GM19023 (cell line): ENCODE data around the gene MED7.

ENCODE experiments used
- ATAC-seq: cut with Tn5 transposase; IDR thresholded peaks from one replicate; pipeline ENCODE4 v1.9.1; 2021; ENCODE audit warnings: mild to moderate bottlenecking, moderate library complexity; ENCODE audit not compliant: unreplicated experiment

MED7 gene

DNA sequence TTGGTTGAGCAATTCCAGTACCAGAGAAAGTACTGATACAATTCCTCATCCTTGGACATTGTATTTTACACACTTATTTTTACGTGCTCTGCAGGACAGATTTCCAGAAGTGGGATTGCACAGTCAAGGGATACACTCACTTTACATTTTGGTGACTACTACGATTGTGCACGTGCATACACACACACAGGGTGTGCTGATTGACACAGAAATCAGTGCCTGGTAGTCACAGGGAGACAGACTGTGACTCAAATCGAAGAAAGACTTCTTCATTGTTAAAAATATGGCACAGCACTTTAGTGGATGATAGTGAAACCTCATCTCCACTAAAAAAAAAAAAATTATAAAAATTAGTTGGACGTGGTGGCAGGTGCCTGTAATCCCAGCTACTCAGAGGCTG is 21.9 kb upstream of the MED7 start:
- ATAC-seq = no peak

DNA sequence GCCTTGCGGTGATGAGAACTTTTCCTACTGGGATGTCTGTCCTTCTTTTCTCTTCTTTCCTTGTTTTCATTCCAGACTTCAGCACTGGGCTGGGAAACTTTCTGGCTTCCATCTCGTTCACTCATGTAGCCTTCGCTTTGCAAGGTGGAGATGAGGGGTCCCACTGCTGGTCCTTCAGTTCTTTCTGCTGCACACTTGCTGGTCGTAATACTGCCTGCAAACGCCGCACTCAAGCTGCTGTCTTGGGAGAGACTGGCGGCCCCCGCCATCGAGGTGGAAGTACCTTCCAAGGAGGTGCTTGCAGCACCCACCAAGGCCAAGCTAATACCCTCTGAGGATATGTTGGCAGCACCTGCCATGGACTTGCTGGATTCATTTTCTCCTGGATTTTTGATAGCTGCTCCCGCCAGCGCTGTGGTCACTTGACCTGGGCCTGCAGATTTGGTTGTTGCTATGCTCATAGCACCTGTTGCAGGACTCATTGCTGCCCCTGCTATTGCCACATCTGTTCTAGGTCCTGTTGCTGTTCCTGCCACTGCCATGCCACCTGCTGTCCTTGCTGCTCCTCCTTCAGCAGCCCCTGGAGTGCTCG is 20.4 kb upstream of the MED7 start:
- ATAC-seq = no peak

DNA sequence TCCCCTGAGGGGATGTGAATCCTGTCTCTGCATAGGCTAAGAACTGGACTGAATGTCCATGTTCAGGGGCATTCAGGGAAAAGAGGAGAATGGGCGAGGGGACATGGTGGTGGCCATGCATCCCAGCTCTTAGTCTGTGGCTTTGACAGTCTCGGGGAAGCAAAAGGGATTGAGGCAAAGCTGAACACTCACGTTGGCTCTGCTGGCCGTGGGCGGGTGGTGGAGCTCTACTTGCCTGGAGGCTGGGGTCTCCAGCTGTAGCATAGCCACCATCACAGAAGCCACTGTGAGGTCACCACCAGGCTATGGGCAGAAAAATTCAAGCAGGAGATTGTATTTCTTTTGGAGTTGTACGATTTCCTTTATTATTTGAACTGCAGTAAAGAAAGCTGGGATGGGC is 19.3 kb upstream of the MED7 start:
- no peak for ATAC-seq

DNA sequence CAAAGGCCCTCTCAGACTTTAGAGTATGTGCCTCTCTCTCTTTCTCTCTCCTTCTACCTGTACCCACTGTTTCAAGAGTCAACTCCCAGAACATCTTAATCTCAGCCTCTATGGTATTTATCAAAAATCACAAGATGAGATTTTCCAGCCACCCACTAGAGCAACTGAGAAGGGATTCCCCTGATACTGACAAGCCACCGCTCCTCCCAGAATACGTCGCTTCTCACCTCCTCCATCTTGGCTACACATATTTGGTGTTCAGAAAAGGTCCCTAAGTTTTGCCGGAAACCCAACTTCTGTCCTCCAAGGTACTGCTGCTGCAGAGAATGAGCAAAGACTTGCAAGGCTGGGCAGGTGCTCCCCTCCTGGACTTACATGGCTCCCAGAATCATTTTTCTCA is 17.3 kb upstream of the MED7 start:
- no peak for ATAC-seq

DNA sequence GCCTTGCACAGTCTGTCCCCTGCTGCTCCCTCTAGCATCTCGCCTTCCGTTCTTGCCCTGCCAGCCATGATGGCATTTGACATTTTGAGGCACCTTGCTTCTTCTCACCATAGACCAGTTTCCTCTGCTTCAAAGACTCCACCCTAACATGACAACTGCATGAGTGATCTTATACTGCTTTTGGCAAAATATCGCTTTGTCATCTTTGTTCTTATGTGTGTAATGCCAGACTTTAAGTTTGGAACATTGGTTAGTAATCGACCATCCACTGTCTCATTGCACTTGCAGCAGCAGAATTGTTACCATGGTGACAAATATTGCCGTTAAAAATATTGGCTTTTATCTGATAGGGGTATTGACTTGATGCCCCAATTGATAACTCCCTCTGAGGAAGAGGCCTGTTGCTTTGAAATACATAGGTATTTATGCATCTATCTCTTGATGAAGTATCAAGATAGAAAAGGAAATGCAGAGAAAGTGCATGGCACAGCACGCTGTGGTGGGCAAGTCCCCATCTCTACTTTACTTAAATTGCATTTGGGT is 16.6 kb upstream of the MED7 start:
- ATAC-seq = no peak

DNA sequence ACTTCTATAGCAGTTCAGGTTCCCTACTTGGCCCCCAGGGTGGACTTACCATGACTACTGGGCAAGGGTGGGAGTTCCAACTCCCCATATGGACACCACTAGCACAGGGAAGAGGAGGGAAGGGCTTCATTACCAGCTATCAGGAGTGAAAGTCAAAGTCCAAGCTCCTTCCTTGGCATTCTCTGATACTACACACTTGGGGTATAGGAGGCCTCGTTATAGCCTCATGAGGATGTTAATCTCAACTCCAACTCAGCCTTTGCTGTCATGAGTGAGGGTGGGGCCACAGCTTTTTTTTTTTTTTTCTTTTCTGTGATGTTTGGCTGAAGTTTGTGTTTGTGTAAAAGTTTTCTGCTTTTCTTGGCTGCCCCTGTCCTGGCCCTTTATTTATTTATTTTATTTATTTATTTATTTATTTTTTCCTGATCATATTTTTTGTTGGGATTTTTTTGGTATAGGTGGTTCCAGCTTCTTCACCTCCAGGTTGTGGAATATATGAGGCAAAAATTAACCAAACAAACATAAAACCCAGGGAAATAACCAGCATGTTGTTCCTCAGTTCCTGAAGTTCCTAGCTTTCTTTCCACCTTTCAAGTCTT is 14.7 kb upstream of the MED7 start:
- no peak for ATAC-seq

DNA sequence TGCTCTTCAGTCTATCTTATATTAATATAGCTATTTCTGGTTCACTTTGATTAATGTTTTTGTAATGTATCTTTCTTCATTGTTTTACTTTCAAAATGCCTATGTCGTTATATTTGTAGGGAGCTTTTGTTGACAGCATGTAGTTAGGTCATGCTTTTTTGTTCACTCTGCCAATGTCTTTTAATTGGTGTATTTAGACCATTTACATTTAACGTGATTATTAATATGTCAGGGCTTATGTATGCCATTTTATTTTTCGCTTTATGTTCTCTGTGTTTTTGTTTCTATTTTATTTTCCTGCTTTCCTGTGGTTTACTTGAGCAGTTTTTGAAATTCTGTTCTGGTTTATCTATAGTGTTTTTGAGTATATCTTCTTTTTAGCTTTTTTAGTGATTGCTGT is 12.6 kb upstream of the MED7 start:
- no peak for ATAC-seq

DNA sequence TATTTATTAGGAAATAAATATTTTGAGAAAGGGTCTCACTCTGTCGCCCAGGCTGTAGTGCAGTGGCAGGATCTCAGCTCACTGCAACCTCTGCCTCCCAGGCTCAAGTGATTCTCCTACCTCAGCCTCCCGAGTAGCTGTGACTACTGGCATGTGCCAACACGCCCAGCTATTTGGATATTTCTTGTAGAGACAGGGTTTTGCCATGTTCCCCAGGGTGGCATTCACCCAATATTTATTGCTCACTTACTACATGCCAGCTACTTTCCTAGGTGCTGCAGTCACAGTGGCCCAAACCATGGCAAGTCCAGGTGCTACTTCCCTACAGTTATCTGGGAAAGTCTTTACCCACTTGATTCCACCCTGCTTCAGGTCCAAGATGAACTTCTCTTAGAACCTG is 8.3 kb upstream of the MED7 start:
- no peak for ATAC-seq

DNA sequence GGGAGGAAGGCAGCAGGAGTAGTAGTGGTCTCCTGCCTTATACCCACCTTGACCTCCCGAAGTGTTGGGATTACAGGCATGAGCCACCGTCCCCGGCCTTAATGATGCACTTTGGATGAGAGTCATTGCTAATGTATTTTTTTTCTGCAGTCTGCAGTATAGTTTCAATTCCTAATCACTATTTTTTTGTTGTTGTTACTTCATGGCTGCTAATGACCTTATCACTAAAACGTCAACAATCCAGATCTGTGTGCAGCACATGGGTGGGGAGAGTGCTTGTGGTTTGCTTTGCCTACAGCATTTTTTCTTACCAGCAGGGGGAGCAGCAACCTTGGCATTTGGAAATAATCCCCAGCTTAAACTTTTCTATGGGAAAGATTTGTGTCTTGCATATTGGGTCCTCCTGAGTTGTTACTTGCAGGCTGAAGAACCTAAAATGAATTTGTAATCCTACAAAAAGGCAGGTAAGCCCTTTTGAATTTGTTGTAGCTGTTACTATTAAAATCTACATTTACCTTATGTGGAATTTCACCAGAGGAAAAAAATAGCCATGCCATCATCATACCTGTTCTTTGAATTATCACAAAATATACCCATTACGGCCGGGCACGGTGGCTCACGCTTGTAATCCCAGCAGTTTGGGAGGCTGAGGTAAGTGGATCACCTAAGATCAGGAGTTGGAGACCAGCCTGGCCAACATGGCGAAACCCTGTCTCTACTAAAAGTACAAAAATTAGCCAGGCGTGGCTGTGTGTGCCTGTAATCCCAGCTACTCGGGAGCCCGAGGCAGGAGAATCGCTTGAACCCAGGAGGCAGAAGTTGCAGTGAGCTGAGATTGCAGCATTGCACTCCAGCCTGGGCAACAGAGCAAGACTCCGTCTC is 6.3 kb upstream of the MED7 start:
- ATAC-seq = peak; percentile 64

DNA sequence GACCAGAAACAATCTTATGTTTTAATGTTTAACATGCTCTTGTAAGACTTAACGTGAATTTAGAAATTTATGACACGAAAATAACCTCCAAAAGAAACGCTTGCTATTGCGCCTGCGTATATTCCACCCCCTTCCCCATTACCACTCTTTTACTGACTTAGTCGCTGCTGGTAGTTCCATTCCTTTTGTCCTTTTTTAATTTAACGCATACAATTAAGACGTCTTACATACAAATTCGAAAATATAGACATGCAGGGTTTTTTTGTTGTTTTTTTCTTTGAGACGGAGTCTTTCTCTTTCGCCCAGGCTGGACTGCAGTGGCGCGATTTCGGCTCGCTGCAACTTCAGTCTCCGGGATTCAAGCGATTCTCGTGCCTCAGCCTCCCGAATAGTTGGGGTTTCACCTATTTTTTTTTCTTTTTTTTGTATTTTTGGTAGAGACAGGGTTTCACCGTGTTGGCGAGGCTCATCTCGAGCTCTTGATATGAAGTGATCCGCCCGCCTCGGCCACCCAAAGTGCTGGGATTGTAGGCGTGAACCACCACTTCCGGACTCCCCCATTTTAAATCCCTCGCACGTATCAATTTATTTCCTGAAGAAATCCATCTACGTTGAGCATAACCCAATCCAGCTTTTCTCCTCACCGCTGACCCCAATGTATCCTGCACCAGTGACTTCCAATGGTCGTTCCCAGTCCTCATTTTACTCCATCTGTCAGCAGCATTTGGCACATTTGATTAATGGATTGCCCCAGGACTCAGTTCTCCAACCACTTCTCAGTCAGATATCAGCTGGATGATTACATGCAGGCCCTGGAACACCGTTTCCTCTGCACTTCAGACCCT is 684 bp upstream of the MED7 start:
- peak; percentile 32 for ATAC-seq

DNA sequence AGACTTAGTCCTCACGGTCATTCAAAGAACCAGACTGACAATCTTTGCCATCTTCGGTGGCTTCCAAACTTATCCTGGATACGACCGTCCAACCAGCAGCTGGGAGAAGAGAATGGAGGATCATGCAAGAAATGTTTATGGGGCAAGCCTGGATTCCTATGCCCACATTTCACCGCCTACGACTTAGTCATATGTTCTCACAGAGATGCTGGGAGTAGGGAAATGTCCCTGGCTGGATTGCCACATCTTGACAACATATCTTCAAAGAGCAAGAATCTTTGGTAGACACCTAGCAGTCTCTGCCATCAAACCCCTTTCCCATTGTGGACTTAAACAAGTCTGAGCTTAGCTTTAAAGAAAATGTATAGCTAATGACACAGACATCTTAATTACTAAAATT is 5.0 kb downstream of the MED7 start:
- no peak for ATAC-seq

DNA sequence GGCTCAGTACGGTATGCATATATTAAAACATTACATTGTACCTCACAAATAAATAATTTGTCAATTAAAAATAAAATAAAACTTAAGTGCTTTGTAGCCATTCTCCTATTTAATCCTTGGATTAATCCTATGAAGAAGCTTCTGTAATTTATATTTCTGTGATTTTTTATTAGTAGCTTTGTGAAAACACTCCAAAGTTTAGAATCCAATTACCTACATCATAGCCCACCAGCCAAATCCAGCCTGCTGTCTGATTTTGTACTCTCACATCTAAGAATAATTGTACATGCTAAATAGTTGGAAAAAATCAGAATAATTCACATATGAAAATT is 10.4 kb downstream of the MED7 start:
- no peak for ATAC-seq

DNA sequence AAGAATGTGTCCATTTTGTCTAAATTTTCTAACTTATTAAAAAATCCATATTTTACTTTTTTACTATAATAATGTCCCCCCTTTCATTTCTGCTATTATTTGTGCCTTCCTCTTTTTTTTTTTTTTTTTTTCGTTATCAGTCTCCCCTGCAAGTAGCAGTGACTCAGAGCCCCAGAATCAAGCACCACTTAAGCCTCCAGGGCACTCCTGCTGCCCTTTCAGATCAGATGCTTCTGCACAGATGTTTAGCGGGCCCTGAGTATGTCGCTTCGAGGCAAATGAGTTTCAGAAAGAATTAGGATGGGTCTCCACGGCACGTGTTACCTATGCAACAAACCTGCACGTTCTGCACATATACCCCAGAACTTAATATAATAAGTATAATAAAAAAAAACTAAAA is 11.7 kb downstream of the MED7 start:
- no peak for ATAC-seq

DNA sequence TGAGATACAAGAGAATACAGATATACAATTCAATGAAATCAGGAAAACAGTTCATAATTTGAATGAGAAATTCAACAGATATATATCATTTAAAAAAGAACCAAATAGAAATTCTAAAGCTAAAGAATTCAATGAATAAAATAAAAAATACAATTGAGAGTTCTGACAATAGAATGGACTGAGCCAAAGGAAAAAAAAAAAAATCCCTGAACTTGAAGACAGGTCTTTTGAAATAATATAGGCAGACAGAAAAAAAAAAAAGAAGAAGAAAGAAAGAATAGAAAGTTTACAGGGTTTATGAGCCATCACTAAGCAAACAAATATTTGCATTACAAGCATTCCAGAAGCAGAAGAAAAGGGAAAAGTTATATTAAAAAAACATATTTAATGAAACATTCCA is 21.0 kb downstream of the MED7 start:
- ATAC-seq = no peak

DNA sequence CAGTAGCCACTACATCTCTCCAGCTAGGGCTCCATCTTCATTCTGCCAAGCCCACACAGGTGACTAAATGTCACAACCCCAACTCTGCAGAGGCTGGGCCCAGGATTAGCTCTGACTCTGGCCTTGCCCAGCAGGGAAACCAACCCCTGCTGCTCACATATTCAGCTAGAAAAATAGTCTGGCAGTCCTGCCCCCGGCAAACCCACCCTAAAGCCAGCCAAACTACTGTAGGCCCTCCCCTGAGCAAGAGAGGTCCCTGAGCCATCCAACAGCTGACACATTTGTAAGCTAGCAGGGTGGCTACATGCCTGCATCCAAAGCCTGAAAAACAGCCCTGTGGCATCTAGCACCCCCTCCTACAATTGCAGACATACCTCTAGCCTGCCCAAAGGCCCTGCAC is 22.6 kb downstream of the MED7 start:
- no peak for ATAC-seq

DNA sequence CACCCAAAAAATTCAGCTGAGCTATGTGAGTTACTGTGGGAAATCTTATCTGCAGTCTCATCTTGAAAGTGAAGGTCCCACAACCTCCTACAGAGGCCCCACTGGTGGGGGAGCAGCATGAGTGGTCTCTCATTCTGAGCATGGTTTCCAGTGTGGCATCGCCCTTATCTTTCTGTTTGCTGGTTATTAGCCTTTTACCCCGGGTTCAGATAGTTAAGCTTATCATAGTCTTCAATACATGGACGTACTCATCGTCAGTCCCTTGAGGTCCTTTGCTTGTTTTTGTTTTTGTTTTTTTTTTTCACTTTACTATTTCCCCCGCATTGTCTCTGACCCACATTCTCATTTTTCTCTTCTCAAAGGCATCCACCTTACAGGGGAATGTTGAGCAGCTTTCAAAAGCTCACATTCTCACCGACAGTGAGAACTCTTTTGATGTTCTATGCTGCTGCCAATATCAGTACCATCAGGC is 26.1 kb downstream of the MED7 start:
- peak; percentile 78 for ATAC-seq

DNA sequence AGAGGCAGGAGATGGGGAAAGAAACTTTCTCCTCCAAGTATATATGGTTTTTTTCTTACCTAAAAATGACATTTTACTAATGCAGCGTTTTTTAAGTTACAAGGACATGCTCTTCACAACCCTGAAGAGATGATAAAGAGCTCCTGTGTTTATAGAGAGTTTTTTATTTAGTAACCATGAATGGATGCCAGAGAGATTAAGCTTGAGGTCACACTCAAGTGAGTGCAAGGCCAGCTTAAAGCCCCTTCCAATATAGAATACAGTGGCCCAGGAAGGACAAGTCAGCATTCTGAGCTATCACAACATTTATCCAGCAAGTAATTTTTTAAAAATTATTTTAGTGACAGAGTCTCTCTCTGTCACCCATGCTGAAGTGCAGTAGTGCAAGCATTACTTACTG is 27.2 kb downstream of the MED7 start:
- ATAC-seq = no peak

DNA sequence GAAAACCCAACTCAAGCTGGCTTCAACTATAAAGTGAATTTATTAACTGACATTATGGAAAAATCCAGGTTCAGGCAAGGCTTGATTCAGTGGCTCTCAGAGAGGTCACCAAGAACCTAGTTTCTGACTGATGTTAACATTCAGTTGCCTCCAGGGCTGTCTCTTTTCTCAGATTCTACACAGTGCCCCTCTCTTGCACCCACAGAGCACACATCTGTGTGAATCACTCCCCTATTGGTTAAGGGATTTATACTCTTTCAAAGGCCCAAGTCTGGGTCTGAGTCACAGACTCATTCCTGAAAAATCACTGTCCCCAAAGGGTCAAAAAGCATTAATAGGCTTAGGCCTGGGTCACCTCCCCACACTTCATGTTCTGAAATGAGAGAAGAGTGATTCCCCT is 27.7 kb downstream of the MED7 start:
- ATAC-seq = no peak

DNA sequence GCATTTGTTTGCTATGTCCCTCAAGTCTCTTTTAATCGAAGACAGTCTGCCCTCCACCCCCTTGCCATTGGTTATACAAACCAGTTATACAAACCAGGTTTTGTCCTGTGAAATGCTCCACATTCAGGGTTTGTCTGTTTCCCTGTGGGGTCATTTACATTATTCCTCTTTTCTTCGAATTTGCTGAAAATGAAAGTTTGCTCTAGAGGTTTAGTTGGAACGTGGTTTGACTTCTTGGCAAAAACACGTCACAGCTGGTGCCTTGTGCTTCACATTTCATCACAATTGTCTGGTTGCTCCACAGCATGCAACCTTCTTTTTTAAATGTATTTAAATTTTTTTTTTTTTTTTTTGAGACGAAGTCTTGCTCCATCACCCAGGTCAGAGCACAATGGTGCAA is 29.7 kb downstream of the MED7 start:
- no peak for ATAC-seq

DNA sequence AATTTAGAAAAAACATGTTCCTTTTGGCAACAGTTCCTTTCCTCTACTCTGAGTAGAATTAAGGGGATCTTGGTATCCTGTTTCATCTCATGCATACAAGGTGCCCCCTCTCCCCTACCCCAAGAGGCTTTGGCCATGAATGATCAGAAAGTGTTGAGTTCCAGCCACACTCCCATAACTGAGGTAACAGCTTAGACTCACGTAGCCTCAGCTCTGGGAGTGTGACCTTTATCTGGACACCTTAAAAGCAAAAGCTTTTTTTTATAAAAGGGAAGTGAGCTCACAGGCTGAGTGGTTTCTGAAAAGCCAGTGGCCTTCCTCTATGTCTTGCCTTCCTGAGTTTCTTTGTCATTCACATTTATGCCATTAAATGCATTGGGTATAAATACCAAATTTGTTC is 32.9 kb downstream of the MED7 start:
- ATAC-seq = peak; percentile 68

DNA sequence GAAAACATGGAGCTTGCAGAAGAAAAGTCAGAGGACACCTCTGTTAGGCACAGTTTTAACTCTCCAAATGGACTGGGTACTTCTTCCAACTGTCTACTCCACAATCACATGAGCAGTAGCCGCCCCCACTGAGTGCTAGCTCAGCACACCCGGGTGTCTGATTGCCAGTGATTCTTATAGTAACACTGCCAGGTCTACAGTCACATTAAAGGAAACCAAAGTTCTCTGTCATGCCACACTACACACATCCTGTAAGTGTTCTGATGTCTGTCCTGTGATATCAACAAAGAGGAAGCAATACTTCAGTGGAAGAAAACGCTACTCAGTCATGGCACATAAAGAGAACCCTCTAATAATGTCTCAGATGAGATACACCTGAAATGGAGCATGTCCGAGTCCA is 33.7 kb downstream of the MED7 start, which contains the start of gene HAVCR2:
TSS of gene HAVCR2 (minus strand) at position 69 of the 400 bp plus-strand sequence. CDS start at position 8, 61 bp downstream.
- ATAC-seq = peak; percentile 74
